WTC11 (cell line): Measurements from ENCODE around the gene IFFO2. TPM values are rescaled to one million over a fixed set of nuclear protein-coding genes. Genes with fewer than 3 reads are reported as not detected.

Experiments
- ATAC-seq: fragments of 200-7000 bp; cut with Tn5 transposase; 2 replicates; pipeline ENCODE4 v1.10.0; 2021; ENCODE audit warnings: mild to moderate bottlenecking, moderate library complexity
- CTCF ChIA-PET: fragments of 300-600 bp; sonication (Branson Sonifier 250); formaldehyde crosslinking; loops from one replicate; lab custom pipeline; 2021; ENCODE audit warnings: antibody characterized with exemption; lab: Charles Lee
- POLR2A ChIA-PET: fragments of 350-600 bp; sonication (Branson Sonifier 250); formaldehyde crosslinking; loops from one replicate; lab custom pipeline; 2021; ENCODE audit warnings: antibody characterized with exemption; lab: Charles Lee
- DNase-seq: peaks from one replicate; pipeline ENCODE4 v3.0.0; 2021; ENCODE audit warnings: low spot score
- H3K27ac Mint-ChIP-seq: 2 replicates; pipeline ENCODE4 v1.8.0; 2021; ENCODE audit warnings: mixed read lengths
- H3K27me3 Mint-ChIP-seq: 2 replicates; pipeline ENCODE4 v1.8.0; 2021; ENCODE audit warnings: low read depth, mild to moderate bottlenecking, moderate library complexity, mixed read lengths
- H3K36me3 Mint-ChIP-seq: 2 replicates; pipeline ENCODE4 v1.8.0; 2021; ENCODE audit warnings: mixed read lengths
- H3K4me1 Mint-ChIP-seq: 2 replicates; pipeline ENCODE4 v1.8.0; 2022; ENCODE audit warnings: mixed read lengths
- H3K4me3 Mint-ChIP-seq: 2 replicates; pipeline ENCODE4 v1.8.0; 2021; ENCODE audit warnings: mild to moderate bottlenecking, moderate library complexity, mixed read lengths
- H3K9me3 Mint-ChIP-seq: 2 replicates; pipeline ENCODE4 v1.8.0; 2021; ENCODE audit warnings: mixed read lengths
- AFF4 ChIP-seq: sonication (generic); formaldehyde crosslinking; IDR thresholded peaks from 2 replicates; pipeline ENCODE4 v1.8.1; 2023; ENCODE audit warnings: mild to moderate bottlenecking, missing genetic modification reagents, borderline replicate concordance
- ARID4B ChIP-seq: sonication (generic); formaldehyde crosslinking; IDR thresholded peaks from 2 replicates; pipeline ENCODE4 v1.8.0; 2023; ENCODE audit warnings: missing genetic modification reagents, mild to moderate bottlenecking, borderline replicate concordance
- CDX4 ChIP-seq: fragments of 250-450 bp; sonication (Bioruptor Pico); IDR thresholded peaks from 2 replicates; pipeline ENCODE4 v1.9.0; 2021; ENCODE audit warnings: moderate library complexity, mild to moderate bottlenecking, inconsistent platforms, borderline replicate concordance
- ELF4 ChIP-seq: sonication (generic); formaldehyde crosslinking; IDR thresholded peaks from 2 replicates; pipeline ENCODE4 v1.8.1; 2022; ENCODE audit warnings: low read depth, mild to moderate bottlenecking, moderate library complexity, missing genetic modification reagents
- EMX1 ChIP-seq: fragments of 250-450 bp; sonication (Bioruptor Pico); IDR thresholded peaks from 2 replicates; pipeline ENCODE4 v1.8.0; 2021; ENCODE audit warnings: mild to moderate bottlenecking
- FOXK1 ChIP-seq: sonication (generic); formaldehyde crosslinking; IDR thresholded peaks from 2 replicates; pipeline ENCODE4 v1.8.0; 2022; ENCODE audit warnings: mild to moderate bottlenecking, moderate library complexity, missing genetic modification reagents
- GRHL2 ChIP-seq: fragments of 250-450 bp; sonication (Bioruptor Pico); IDR thresholded peaks from 2 replicates; pipeline ENCODE4 v1.8.0; 2022; ENCODE audit warnings: mild to moderate bottlenecking, moderate library complexity; ENCODE audit not compliant: insufficient replicate concordance, severe bottlenecking
- IRF1 ChIP-seq: sonication (generic); formaldehyde crosslinking; IDR thresholded peaks from 2 replicates; pipeline ENCODE4 v1.8.0; 2023; ENCODE audit warnings: missing genetic modification reagents
- KAT7 ChIP-seq: sonication (generic); formaldehyde crosslinking; IDR thresholded peaks from 2 replicates; pipeline ENCODE4 v1.8.1; 2023; ENCODE audit warnings: missing genetic modification reagents, mild to moderate bottlenecking, borderline replicate concordance
- MYBL2 ChIP-seq: sonication (generic); formaldehyde crosslinking; IDR thresholded peaks from 2 replicates; pipeline ENCODE4 v1.8.1; 2023; ENCODE audit warnings: mild to moderate bottlenecking, moderate library complexity, missing genetic modification reagents
- NR1H2 ChIP-seq: sonication (generic); formaldehyde crosslinking; IDR thresholded peaks from 2 replicates; pipeline ENCODE4 v1.9.0; 2021; ENCODE audit warnings: mild to moderate bottlenecking, moderate library complexity, missing genetic modification reagents
- NR3C1 ChIP-seq: sonication (generic); formaldehyde crosslinking; conservative IDR thresholded peaks from 2 replicates; pipeline ENCODE4 v1.8.1; 2023; ENCODE audit warnings: low read depth, mild to moderate bottlenecking, missing genetic modification reagents
- SP1 ChIP-seq: sonication (generic); formaldehyde crosslinking; conservative IDR thresholded peaks from 2 replicates; pipeline ENCODE4 v1.8.1; 2022; ENCODE audit warnings: missing genetic modification reagents
- ZNF423 ChIP-seq: fragments of 250-450 bp; sonication (Bioruptor Pico); IDR thresholded peaks from 2 replicates; pipeline ENCODE4 v2.1.2; 2022; ENCODE audit warnings: mild to moderate bottlenecking, moderate library complexity
- total RNA-seq: library from RNA; stranded (reverse); gene quantifications from 3 replicates; pipeline ENCODE4 v1.2.3, GENCODE V29; 2021
- TF ChIP-seq, protein P1 (sequence below): sonication (generic); formaldehyde crosslinking; IDR thresholded peaks from 2 replicates; pipeline ENCODE4 v1.8.1; 2023; ENCODE audit warnings: mild to moderate bottlenecking, missing genetic modification reagents
- TF ChIP-seq, protein P2 (sequence below): sonication (generic); formaldehyde crosslinking; IDR thresholded peaks from 2 replicates; pipeline ENCODE4 v1.8.0; 2022; ENCODE audit warnings: mild to moderate bottlenecking, missing genetic modification reagents
- TF ChIP-seq, protein P3 (sequence below): sonication (generic); formaldehyde crosslinking; IDR thresholded peaks from 2 replicates; pipeline ENCODE4 v1.8.0; 2022; ENCODE audit warnings: missing genetic modification reagents

Gene IFFO2
- total RNA-seq, 1 experiment from 2014 or later = 8.1 TPM

GRCh38 chr1:18902523-18903290, 53.8 kb downstream of the IFFO2 start, which contains the start of gene ALDH4A1 (continued):
- TF ChIP-seq, protein P1, sequence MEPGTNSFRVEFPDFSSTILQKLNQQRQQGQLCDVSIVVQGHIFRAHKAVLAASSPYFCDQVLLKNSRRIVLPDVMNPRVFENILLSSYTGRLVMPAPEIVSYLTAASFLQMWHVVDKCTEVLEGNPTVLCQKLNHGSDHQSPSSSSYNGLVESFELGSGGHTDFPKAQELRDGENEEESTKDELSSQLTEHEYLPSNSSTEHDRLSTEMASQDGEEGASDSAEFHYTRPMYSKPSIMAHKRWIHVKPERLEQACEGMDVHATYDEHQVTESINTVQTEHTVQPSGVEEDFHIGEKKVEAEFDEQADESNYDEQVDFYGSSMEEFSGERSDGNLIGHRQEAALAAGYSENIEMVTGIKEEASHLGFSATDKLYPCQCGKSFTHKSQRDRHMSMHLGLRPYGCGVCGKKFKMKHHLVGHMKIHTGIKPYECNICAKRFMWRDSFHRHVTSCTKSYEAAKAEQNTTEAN (CRISPR knock-in tag) = no peak
- no peak for TF ChIP-seq CDX4 (CRISPR knock-in tag)
- TF ChIP-seq IRF1 (CRISPR knock-in tag) = no peak
- TF ChIP-seq, protein P2, sequence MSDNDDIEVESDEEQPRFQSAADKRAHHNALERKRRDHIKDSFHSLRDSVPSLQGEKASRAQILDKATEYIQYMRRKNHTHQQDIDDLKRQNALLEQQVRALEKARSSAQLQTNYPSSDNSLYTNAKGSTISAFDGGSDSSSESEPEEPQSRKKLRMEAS (CRISPR knock-in tag) = peak; percentile 93
- TF ChIP-seq GRHL2 (CRISPR knock-in tag) = no peak
- TF ChIP-seq SP1 (CRISPR knock-in tag) = peak; percentile 7; the same call in 1 of the 2 replicates
- TF ChIP-seq NR1H2 = no peak
- 0 out of 2 replicates have a peak, but pooled peaks have one; percentile 28 for TF ChIP-seq MYBL2 (CRISPR knock-in tag)
- TF ChIP-seq ZNF423 = no peak
- no peak for TF ChIP-seq NR3C1 (CRISPR knock-in tag)
- TF ChIP-seq ELF4 (CRISPR knock-in tag) = no peak
- no peak for TF ChIP-seq EMX1 (CRISPR knock-in tag)

DNA sequence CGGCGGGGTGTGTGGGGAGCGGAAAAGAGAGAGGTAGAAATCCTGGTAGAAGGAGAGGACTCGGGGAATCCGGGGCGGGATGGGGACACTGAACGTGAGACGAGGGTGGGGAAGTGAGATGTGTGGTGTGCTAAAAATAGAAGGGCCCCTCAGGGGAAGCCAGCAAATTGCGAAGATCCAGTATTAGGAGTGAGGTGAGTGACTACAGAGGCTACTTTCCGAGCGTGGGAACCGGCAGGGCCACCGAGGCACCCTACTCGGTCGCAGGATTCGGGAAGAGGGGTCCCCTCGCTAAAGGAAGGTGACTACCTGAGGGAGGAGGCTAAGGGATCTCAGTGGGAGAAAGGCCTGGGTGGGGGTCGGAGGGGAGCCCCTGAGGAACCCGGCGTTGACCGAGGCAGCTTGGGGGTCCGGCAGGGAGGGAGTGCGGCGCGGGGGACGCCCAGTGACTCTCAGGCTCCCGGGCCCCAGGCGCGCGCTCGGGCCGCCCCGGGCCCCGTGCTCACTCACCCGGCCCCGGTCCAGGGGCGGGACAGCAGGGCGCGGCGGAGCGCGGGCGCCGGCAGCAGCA, 54.4 kb downstream of the IFFO2 start:
- Mint-ChIP-seq H3K4me3 (peak overlapping the region; percentile 98), H3K27ac (peak overlapping the region; percentile 95), H3K9me3 (no peaks in the 10 kb centered on the region), H3K4me1 (peaks cover 12% of the 10 kb centered on the region), H3K36me3 (no peaks in the 10 kb centered on the region; the same call in 1 of the 2 replicates), H3K27me3 (no peaks in the 10 kb centered on the region; the same call in none of the 2 replicates)
- no peak for DNase-seq
- CTCF ChIA-PET = interaction anchor here (0.6 to 4.2 kb wide), 8 partner anchors 11 to 305 kb away, joined by 3 to 70 read pairs (median 3); partner anchors contain the start of gene IFFO2
- POLR2A ChIA-PET = interaction anchor here (0.7 to 1.4 kb wide), 2 partner anchors 18 to 54 kb away, joined by 4 to 8 read pairs; partner anchors contain the start of gene IFFO2
- no peak for ATAC-seq
- TF ChIP-seq AFF4 (CRISPR knock-in tag) (no peak), KAT7 (0 out of 2 replicates have a peak, but pooled peaks have one; percentile 38), FOXK1 (CRISPR knock-in tag) (0 out of 2 replicates have a peak, but pooled peaks have one; percentile 39), ARID4B (CRISPR knock-in tag) (peak; percentile 45; the same call in 1 of the 2 replicates), SP1 (CRISPR knock-in tag) (0 out of 2 replicates have a peak, but pooled peaks have one; percentile 1)
- TF ChIP-seq, protein P3, sequence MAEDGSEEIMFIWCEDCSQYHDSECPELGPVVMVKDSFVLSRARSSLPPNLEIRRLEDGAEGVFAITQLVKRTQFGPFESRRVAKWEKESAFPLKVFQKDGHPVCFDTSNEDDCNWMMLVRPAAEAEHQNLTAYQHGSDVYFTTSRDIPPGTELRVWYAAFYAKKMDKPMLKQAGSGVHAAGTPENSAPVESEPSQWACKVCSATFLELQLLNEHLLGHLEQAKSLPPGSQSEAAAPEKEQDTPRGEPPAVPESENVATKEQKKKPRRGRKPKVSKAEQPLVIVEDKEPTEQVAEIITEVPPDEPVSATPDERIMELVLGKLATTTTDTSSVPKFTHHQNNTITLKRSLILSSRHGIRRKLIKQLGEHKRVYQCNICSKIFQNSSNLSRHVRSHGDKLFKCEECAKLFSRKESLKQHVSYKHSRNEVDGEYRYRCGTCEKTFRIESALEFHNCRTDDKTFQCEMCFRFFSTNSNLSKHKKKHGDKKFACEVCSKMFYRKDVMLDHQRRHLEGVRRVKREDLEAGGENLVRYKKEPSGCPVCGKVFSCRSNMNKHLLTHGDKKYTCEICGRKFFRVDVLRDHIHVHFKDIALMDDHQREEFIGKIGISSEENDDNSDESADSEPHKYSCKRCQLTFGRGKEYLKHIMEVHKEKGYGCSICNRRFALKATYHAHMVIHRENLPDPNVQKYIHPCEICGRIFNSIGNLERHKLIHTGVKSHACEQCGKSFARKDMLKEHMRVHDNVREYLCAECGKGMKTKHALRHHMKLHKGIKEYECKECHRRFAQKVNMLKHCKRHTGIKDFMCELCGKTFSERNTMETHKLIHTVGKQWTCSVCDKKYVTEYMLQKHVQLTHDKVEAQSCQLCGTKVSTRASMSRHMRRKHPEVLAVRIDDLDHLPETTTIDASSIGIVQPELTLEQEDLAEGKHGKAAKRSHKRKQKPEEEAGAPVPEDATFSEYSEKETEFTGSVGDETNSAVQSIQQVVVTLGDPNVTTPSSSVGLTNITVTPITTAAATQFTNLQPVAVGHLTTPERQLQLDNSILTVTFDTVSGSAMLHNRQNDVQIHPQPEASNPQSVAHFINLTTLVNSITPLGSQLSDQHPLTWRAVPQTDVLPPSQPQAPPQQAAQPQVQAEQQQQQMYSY (CRISPR knock-in tag) = peak; percentile 33; the same call in 1 of the 2 replicates
